Mucosa of stomach (tissue), 1 donor: ENCODE measurements around the gene JADE1.

Experiments
- H3K27me3 ChIP-seq: one replicate; pipeline ENCODE4 v1.7.0; 2013; ENCODE audit warnings: mild to moderate bottlenecking, low read length; ENCODE audit not compliant: control insufficient read depth, insufficient read depth
- H3K36me3 ChIP-seq: one replicate; pipeline ENCODE4 v1.7.0; 2013; ENCODE audit warnings: low read length; ENCODE audit not compliant: control insufficient read depth, insufficient read depth
- H3K4me1 ChIP-seq: one replicate; pipeline ENCODE4 v1.7.0; 2013; ENCODE audit warnings: mild to moderate bottlenecking, low read length; ENCODE audit not compliant: control insufficient read depth, insufficient read depth
- H3K4me3 ChIP-seq: one replicate; pipeline ENCODE4 v1.7.0; 2013; ENCODE audit warnings: low read length
- H3K9ac ChIP-seq: one replicate; pipeline ENCODE4 v1.7.0; 2013; ENCODE audit warnings: mild to moderate bottlenecking, low read length, moderate library complexity
- H3K9me3 ChIP-seq: one replicate; pipeline ENCODE4 v1.7.0; 2013; ENCODE audit warnings: mild to moderate bottlenecking, low read length, moderate library complexity; ENCODE audit not compliant: control insufficient read depth
- donor health status: Pancreatic carcinoma.

The JADE1 gene

DNA sequence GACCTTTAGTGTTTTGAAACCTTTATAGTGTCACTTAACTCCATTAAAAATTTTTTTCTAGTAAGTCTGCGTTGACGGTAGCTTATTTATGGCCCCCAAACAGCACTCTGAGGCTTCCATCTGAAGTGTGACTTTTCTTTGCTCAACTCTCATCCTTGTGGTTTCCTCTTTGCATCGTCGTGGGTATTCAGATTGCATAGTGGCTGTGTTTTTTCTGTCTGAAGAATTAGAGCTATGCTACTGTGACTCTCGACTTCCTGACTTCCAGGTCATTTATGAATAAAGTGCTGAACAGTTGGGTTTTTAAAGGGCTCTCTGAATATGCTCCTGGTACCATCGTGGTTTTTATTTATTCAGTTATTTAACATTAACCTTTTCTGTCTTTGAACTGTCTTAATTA is 44.9 kb downstream of the JADE1 start:
- no peaks in the 10 kb centered on the region for H3K9me3 ChIP-seq
- H3K4me3 ChIP-seq: no peak overlapping the region
- H3K36me3 ChIP-seq: no peaks in the 10 kb centered on the region
- H3K4me1 ChIP-seq: no peaks in the 10 kb centered on the region
- no peak overlapping the region for H3K9ac ChIP-seq
- no peaks in the 10 kb centered on the region for H3K27me3 ChIP-seq

DNA sequence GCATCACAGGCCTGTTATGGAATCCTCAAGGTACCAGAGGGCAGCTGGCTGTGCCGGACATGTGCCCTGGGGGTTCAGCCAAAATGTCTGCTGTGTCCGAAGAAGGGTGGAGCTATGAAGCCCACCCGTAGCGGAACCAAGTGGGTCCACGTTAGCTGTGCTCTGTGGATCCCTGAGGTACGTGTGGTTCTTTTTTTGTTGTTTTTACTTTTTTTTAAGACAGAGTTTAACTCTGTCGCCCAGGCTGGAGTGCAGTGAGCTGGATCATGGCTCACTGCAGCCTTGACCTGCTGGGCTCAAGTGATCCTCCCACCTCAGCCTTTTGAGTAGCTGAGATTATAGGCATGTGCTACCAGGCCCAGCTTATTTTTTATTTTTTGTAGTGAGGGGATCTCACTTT is 46.1 kb downstream of the JADE1 start:
- H3K9me3 ChIP-seq: no peaks in the 10 kb centered on the region
- no peak overlapping the region for H3K9ac ChIP-seq
- no peaks in the 10 kb centered on the region for H3K36me3 ChIP-seq
- no peaks in the 10 kb centered on the region for H3K27me3 ChIP-seq
- H3K4me3 ChIP-seq: no peak overlapping the region
- H3K4me1 ChIP-seq: no peaks in the 10 kb centered on the region

- no peak overlapping the region for H3K9ac ChIP-seq
- H3K27me3 ChIP-seq: no peaks in the 10 kb centered on the region
- H3K4me1 ChIP-seq: no peaks in the 10 kb centered on the region
- H3K9me3 ChIP-seq: no peaks in the 10 kb centered on the region
- no peak overlapping the region for H3K4me3 ChIP-seq
- no peaks in the 10 kb centered on the region for H3K36me3 ChIP-seq
Observed at GRCh38 chr4:128856246-128856645, 46.7 kb downstream of the JADE1 start.

DNA sequence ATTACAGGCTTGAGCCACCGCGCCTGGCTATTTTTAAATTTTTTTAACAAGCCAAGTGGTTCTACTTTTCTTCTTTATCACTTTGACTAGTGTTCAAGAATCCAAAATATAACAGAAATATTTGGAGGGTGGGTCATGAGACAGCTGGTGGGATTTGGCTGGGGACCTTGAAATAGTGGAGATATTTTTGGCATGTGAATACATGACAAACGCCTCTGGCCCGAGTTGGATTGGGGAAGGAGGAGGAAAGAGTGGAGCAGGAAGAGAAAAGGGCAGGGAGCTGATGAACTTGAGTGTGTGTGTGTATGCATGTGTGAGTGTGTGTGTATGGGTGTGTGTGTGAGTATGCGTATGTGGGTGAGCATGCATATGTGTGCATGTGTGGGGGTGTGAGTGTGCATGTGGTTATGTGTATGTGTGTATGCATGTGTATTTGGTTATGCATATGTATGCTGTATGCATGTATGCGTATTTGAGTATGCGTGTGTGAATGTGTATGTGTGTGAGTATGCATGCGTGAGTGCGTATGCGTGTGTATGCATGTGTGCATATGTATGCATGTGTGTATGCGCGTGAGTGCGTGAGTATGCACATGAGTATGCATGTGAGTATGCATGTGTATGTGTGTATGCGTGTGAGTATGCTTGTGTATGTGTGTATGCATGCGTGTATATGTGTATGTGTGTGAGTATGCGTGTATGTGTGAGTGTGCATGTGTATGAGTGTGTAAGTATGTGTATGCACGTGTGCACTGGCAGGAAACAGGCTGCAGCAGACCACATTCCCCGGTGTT is 49.6 kb downstream of the JADE1 start:
- no peaks in the 10 kb centered on the region for H3K4me1 ChIP-seq
- H3K4me3 ChIP-seq: no peak overlapping the region
- H3K36me3 ChIP-seq: no peaks in the 10 kb centered on the region
- no peaks in the 10 kb centered on the region for H3K27me3 ChIP-seq
- H3K9me3 ChIP-seq: no peaks in the 10 kb centered on the region
- H3K9ac ChIP-seq: no peak overlapping the region

DNA sequence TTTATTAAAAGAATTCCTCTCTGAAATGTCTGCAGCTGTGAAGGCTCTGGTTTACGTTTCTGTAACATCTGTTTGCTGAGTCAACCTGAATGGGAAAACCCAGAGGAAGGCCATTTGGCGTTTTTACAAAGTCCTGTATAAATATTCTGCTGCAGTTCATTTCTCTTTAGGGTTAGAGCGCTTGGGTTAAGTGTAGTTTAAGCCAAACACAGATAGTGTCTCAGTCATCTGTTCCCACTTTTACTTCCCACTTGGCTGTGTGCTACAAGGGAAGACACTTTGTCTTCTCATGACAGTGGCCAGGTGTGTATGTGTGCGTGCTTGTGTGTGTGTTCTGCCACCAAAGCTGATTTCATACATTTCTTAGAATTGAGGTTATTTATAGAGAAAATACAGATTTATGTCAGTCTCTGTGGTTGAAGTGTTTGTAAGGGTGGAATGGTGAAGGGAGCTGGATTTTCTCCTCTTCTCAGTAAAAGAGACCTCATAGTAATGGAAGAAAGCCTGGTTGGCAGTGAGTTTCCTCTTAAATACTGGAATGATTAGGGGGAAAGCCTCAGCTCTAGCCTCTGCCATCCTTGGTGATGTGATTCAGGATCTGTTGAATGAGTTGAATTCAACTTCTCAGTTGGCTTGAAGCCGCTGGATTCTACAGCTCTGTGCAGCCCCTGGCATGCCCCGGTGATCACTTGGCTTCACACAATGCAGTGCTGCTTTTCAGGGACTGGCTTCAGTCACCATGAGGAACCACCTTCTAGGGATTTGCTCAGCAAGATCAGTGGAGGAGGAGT is 50.6 kb downstream of the JADE1 start:
- H3K4me3 ChIP-seq: no peak overlapping the region
- no peaks in the 10 kb centered on the region for H3K4me1 ChIP-seq
- no peaks in the 10 kb centered on the region for H3K36me3 ChIP-seq
- no peaks in the 10 kb centered on the region for H3K9me3 ChIP-seq
- H3K9ac ChIP-seq: no peak overlapping the region
- no peaks in the 10 kb centered on the region for H3K27me3 ChIP-seq

DNA sequence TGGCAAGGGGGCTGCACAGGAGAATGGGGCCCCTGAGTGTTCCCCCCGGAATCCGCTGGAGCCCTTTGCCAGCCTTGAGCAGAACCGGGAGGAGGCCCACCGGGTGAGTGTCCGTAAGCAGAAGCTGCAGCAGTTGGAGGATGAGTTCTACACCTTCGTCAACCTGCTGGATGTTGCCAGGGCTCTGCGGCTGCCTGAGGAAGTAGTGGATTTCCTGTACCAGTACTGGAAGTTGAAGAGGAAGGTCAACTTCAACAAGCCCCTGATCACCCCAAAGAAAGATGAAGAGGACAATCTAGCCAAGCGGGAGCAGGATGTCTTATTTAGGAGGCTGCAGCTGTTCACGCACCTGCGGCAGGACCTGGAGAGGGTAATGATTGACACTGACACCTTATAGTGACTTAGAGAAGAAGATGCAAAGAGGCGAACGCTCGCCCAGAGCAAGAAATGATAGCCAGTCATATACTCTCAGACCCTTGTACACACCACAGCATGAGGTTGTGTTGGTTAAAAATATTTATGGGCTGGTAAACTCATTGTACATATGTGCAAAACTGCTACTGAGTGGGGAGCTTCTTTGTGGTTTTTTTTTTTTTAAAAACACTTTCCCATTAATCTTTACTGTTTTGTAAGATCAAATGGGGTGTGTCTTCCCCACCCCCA is 52.5 kb downstream of the JADE1 start:
- Histone ChIP-seq H3K27me3 (no peaks in the 10 kb centered on the region), H3K4me3 (no peak overlapping the region), H3K4me1 (no peaks in the 10 kb centered on the region), H3K9me3 (no peaks in the 10 kb centered on the region), H3K9ac (no peak overlapping the region), H3K36me3 (no peaks in the 10 kb centered on the region)

- Histone ChIP-seq H3K36me3 (no peaks in the 10 kb centered on the region), H3K27me3 (no peaks in the 10 kb centered on the region), H3K4me1 (no peaks in the 10 kb centered on the region), H3K9ac (no peak overlapping the region), H3K4me3 (no peak overlapping the region), H3K9me3 (no peaks in the 10 kb centered on the region)
Observed at GRCh38 chr4:128862608-128863311, 53.3 kb downstream of the JADE1 start.

DNA sequence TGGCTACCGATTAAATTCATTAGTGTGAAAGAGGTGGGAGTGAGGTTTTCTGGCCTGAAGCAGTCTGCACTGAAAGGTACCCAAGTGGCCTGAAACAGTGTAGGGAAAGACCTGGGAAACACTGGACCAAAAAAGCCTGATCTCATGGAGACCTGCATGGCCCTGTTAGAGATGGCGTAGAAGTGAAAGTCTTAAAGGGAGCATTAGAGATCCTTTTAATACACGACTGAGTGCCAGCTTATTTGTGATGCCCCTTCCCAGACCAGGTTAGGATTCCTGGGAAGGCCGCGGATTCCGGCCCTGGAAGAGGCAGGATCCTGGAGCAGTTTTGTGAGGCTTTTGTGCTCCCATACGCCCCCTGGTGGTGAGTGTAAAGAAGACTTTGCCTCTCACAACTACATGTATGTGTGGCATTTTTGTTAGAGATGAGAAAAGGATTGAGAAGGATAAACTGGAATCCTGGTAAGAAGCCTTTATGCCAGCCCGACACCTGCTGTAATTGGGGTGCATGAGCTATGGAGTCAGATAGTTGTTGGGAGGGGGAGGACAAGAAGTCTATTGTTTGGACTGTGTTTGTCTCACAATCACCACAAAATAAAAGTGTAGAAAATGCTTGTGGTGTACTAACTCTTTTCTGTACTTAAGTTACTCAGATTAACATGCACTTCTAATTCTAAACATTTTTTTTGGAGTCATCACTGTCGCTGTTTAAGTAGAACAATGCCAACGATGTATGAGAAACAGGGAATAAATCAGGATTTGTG is 54.0 kb downstream of the JADE1 start:
- Histone ChIP-seq H3K4me1 (no peaks in the 10 kb centered on the region), H3K4me3 (no peak overlapping the region), H3K9ac (no peak overlapping the region), H3K27me3 (no peaks in the 10 kb centered on the region), H3K9me3 (no peaks in the 10 kb centered on the region), H3K36me3 (no peaks in the 10 kb centered on the region)

DNA sequence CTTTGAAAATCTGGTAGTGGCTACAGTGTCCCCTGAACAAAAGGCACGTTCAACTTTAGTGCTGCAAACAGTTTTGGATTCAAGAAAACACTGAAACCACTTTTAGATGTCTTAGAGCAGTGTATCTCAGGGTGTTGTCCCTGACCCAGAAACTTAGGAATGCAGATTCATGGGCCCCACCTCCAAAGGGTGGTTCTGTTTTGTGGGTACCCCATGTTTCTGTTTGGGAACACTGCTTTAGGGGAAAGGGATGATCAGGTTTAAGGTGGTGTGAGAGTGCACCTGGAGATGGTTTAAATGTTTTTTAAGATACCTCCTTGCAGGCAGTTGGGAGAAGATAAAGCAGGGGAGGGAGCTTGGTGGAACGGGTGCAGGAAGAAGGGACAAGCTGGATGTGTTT is 55.6 kb downstream of the JADE1 start:
- H3K36me3 ChIP-seq: no peaks in the 10 kb centered on the region
- H3K9ac ChIP-seq: no peak overlapping the region
- H3K9me3 ChIP-seq: no peaks in the 10 kb centered on the region

GRCh38 chr4:128866269-128866668 is 56.8 kb downstream of the JADE1 start:
- no peak overlapping the region for H3K4me3 ChIP-seq
- no peaks in the 10 kb centered on the region for H3K36me3 ChIP-seq
- H3K9me3 ChIP-seq: no peaks in the 10 kb centered on the region
- no peaks in the 10 kb centered on the region for H3K4me1 ChIP-seq
- H3K27me3 ChIP-seq: no peaks in the 10 kb centered on the region
- H3K9ac ChIP-seq: no peak overlapping the region

More for the DNA sequence above, 55.6 kb downstream of the JADE1 start:
- no peaks in the 10 kb centered on the region for H3K27me3 ChIP-seq
- no peak overlapping the region for H3K4me3 ChIP-seq
- H3K4me1 ChIP-seq: no peaks in the 10 kb centered on the region

DNA sequence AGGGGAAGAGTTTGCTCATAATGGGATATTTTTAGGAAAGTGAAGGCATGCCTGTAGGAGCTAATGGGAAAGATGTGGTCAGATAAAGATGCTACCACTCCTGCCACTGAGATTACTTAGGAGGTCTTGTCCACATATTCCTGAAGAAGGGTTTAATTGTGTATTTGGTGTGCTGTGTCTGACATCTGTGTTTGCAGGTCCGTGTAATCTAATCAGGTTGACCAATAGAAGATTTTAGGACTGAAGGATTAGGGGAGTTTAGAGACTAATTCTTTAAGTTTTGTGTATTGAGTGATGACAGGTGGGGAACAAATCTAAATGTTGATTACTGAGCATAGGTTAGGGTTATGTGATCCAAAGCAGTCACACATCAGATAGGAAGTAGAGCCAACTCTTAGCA is 57.2 kb downstream of the JADE1 start:
- no peak overlapping the region for H3K9ac ChIP-seq
- H3K9me3 ChIP-seq: no peaks in the 10 kb centered on the region
- H3K4me3 ChIP-seq: no peak overlapping the region
- H3K4me1 ChIP-seq: no peaks in the 10 kb centered on the region
- no peaks in the 10 kb centered on the region for H3K27me3 ChIP-seq
- no peaks in the 10 kb centered on the region for H3K36me3 ChIP-seq
